Brain microvascular endothelial cell (primary cell): Measurements from ENCODE around the gene CINP.

Experiments
- DNase-seq: peaks from one replicate; pipeline ENCODE4 v3.0.0-alpha.2; 2020
- H3K27ac ChIP-seq: fragments of 250-450 bp; sonication (Bioruptor Pico); 2 replicates; pipeline ENCODE4 v1.5.1; 2020; ENCODE audit warnings: mild to moderate bottlenecking, moderate library complexity
- H3K27me3 ChIP-seq: fragments of 250-450 bp; sonication (Bioruptor Pico); replicated peaks from 2 replicates; pipeline ENCODE4 v1.5.1; 2020; ENCODE audit warnings: mild to moderate bottlenecking
- H3K36me3 ChIP-seq: fragments of 250-450 bp; sonication (Bioruptor Pico); replicated peaks from 2 replicates; pipeline ENCODE4 v1.5.1; 2020; ENCODE audit warnings: mild to moderate bottlenecking
- H3K4me3 ChIP-seq: 2 replicates; pipeline ENCODE4 v1.5.1; 2011; ENCODE audit warnings: low read depth, mild to moderate bottlenecking, control low read depth, low read length, moderate library complexity
- in situ Hi-C: cut with HindIII; loops from 2 replicates; pipeline ENCODE4 v1.10.0; 2017; ENCODE audit warnings: low sequenced_read_pairs, low pct_ligation_motif_present
- TF ChIP-seq, protein P1 (sequence below): IDR thresholded peaks from 2 replicates; pipeline ENCODE4 v1.5.1; 2011; ENCODE audit warnings: low read depth, mild to moderate bottlenecking, moderate library complexity, low read length, control low read depth, inconsistent platforms; ENCODE audit errors: missing control alignments

Gene CINP

GRCh38 chr14:102351023-102351422 lies 11.7 kb downstream of the CINP start:
- DNase-seq, result no peak
- Histone ChIP-seq H3K27me3 (no peaks in the 10 kb centered on the region), H3K27ac (no peak overlapping the region), H3K4me3 (no peak overlapping the region), H3K36me3 (peaks cover 40% of the 10 kb centered on the region)
- TF ChIP-seq, protein P1, sequence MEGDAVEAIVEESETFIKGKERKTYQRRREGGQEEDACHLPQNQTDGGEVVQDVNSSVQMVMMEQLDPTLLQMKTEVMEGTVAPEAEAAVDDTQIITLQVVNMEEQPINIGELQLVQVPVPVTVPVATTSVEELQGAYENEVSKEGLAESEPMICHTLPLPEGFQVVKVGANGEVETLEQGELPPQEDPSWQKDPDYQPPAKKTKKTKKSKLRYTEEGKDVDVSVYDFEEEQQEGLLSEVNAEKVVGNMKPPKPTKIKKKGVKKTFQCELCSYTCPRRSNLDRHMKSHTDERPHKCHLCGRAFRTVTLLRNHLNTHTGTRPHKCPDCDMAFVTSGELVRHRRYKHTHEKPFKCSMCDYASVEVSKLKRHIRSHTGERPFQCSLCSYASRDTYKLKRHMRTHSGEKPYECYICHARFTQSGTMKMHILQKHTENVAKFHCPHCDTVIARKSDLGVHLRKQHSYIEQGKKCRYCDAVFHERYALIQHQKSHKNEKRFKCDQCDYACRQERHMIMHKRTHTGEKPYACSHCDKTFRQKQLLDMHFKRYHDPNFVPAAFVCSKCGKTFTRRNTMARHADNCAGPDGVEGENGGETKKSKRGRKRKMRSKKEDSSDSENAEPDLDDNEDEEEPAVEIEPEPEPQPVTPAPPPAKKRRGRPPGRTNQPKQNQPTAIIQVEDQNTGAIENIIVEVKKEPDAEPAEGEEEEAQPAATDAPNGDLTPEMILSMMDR, result no peak
- in situ Hi-C loops, result no loop called here

DNA sequence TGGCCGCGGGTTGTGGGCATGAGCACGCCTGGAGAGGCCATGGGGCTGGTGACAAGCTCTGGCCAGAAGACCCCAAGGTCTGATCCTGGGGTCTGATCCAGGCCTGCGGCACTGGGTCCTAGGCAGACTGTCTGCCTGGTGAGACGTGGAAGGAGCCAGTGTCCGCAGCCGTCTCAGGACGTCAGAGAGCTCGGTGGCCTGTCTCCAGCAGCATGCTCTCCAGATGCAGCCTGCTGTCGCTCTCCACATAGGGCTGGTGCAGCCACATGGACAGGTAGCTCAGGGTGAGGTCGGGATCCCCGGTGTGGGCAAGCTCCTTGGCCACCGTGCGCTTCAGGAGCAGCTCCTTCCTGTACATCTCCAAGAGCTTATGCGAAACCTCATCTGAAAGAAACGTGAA lies 14.3 kb downstream of the CINP start:
- no peak for DNase-seq
- Histone ChIP-seq H3K27me3 (no peaks in the 10 kb centered on the region), H3K4me3 (no peak overlapping the region), H3K27ac (no peak overlapping the region), H3K36me3 (peaks cover 33% of the 10 kb centered on the region)
- in situ Hi-C loops, result no loop called here
- TF ChIP-seq, protein P1, result no peak

GRCh38 chr14:102346645-102347044 lies 16.0 kb downstream of the CINP start:
- DNase-seq, result no peak
- TF ChIP-seq, protein P1, result no peak
- H3K27ac ChIP-seq, result no peak overlapping the region
- in situ Hi-C loops, result no loop called here
- no peak overlapping the region for H3K4me3 ChIP-seq
- peaks cover 42% of the 10 kb centered on the region for H3K36me3 ChIP-seq
- H3K27me3 ChIP-seq, result no peaks in the 10 kb centered on the region

- TF ChIP-seq, protein P1, result no peak
- in situ Hi-C loops, result no loop called here
- Histone ChIP-seq H3K36me3 (peaks cover 47% of the 10 kb centered on the region), H3K4me3 (no peak overlapping the region), H3K27me3 (no peaks in the 10 kb centered on the region), H3K27ac (no peak overlapping the region)
- no peak for DNase-seq
These were observed 17.5 kb downstream of the CINP start for GRCh38 chr14:102345232-102345631.

DNA sequence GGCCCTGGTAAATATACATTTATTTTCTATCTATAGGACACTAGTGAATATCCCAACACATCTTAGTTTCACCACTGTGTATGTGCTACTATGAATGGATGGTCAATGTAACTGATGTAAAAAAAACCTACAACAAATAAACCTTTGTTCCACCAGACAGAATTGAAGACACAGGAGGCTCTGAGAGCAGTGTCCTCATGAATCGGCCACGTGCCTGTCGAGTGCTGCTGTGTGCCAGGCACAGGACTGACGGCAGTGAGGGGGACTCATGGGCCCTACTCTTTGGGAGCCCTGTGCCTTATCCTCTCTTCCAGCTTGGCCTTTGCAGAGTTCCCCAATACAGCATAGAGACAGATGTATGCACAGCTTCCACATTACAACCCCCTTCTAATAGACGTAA lies 18.2 kb downstream of the CINP start:
- H3K36me3 ChIP-seq, result peaks cover 47% of the 10 kb centered on the region
- TF ChIP-seq, protein P1, result no peak
- DNase-seq, result no peak
- H3K4me3 ChIP-seq, result no peak overlapping the region
- in situ Hi-C loops, result no loop called here
- H3K27me3 ChIP-seq, result no peaks in the 10 kb centered on the region
- H3K27ac ChIP-seq, result no peak overlapping the region

GRCh38 chr14:102344084-102344483 lies 18.6 kb downstream of the CINP start:
- Histone ChIP-seq H3K36me3 (peaks cover 47% of the 10 kb centered on the region), H3K4me3 (no peak overlapping the region), H3K27me3 (no peaks in the 10 kb centered on the region), H3K27ac (no peak overlapping the region)
- in situ Hi-C loops, result no loop called here
- TF ChIP-seq, protein P1, result no peak
- no peak for DNase-seq
